Mesothelial cell of epicardium (in vitro differentiated cells): Measurements from ENCODE around the gene SAC3D1. TPM values are rescaled to one million over a fixed set of nuclear protein-coding genes. Genes with fewer than 3 reads are reported as not detected.
A peak's percentile ranks its signal among the peaks of the same experiment; 100 is the strongest.

Source experiments
- DNase-seq, 2 experiments: peaks; one replicate each; pipeline ENCODE4 v3.0.0; 2021; ENCODE audit warnings: low spot score in 2 of 2; ENCODE audit not compliant: unreplicated experiment in 2 of 2
- H3K27ac Mint-ChIP-seq: 2 replicates; pipeline ENCODE4 v1.8.0; 2021; ENCODE audit warnings: mixed read lengths
- H3K27me3 Mint-ChIP-seq: 2 replicates; pipeline ENCODE4 v1.8.0; 2021; ENCODE audit warnings: low read depth, mixed read lengths
- H3K36me3 Mint-ChIP-seq: 2 replicates; pipeline ENCODE4 v1.8.0; 2021; ENCODE audit warnings: mixed read lengths
- H3K4me1 Mint-ChIP-seq: 2 replicates; pipeline ENCODE4 v1.8.0; 2021; ENCODE audit warnings: mixed read lengths
- H3K4me3 Mint-ChIP-seq: 2 replicates; pipeline ENCODE4 v1.8.0; 2021; ENCODE audit warnings: mild to moderate bottlenecking, moderate library complexity, mixed read lengths
- H3K9me3 Mint-ChIP-seq: 2 replicates; pipeline ENCODE4 v1.8.0; 2021; ENCODE audit warnings: mixed read lengths
- total RNA-seq: library from RNA; stranded (reverse); gene quantifications from 3 replicates; pipeline ENCODE4 v1.2.1, GENCODE V29; 2021
- TF ChIP-seq, protein P1 (sequence below): fragments of 200-600 bp; sonication (generic); IDR thresholded peaks from one replicate; pipeline ENCODE4 v1.5.0; 2021; ENCODE audit warnings: antibody characterized with exemption; ENCODE audit not compliant: unreplicated experiment

Gene SAC3D1
- total RNA-seq = 15.3 to 16.3 TPM (median 16.1 TPM) in 3 replicates

DNA sequence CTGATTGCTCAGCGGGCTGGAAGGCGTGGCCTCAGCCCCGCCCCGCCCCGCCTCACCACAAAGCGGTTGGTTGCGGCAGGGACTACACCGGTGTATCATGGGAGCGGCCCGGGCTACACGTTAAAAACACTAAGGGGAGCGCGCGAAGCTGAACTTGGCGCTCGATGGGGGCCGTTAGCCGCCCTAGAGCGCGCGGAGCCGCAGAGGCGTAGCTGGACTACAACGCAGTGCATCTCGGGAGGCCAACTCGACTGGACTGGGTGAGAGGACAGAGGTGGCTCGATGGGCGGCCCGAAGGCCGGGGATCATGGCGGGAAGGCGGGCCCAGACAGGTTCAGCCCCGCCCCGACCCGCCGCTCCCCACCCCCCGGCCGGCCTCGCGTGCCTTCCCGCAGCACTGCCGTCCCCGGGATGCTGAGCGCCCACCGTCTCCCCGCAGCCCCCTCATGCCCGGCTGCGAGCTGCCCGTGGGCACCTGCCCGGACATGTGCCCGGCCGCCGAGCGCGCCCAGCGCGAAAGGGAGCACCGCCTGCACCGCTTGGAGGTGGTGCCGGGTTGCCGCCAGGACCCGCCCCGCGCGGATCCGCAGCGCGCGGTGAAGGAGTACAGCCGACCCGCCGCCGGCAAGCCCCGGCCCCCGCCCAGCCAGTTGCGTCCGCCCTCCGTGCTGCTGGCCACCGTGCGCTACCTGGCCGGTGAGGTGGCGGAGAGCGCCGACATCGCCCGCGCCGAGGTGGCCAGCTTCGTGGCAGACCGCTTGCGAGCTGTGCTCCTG is at the start of gene SAC3D1:
Gene SAC3D1 (plus strand): TSS at position 364 of the 776 bp plus-strand sequence. CDS start 83 bp downstream, at position 447.
- H3K4me1 Mint-ChIP-seq = peaks cover 14% of the 10 kb centered on the region
- no peaks in the 10 kb centered on the region for H3K9me3 Mint-ChIP-seq
- H3K27ac Mint-ChIP-seq = peak within 1 kb of the TSS; percentile 95
- TF ChIP-seq, protein P1, sequence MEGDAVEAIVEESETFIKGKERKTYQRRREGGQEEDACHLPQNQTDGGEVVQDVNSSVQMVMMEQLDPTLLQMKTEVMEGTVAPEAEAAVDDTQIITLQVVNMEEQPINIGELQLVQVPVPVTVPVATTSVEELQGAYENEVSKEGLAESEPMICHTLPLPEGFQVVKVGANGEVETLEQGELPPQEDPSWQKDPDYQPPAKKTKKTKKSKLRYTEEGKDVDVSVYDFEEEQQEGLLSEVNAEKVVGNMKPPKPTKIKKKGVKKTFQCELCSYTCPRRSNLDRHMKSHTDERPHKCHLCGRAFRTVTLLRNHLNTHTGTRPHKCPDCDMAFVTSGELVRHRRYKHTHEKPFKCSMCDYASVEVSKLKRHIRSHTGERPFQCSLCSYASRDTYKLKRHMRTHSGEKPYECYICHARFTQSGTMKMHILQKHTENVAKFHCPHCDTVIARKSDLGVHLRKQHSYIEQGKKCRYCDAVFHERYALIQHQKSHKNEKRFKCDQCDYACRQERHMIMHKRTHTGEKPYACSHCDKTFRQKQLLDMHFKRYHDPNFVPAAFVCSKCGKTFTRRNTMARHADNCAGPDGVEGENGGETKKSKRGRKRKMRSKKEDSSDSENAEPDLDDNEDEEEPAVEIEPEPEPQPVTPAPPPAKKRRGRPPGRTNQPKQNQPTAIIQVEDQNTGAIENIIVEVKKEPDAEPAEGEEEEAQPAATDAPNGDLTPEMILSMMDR = no peak
- peaks cover 3% of the 10 kb centered on the region for H3K36me3 Mint-ChIP-seq
- DNase-seq = peak; percentile 82 to 84
- H3K27me3 Mint-ChIP-seq = no peaks in the 10 kb centered on the region
- peak within 1 kb of the TSS; percentile 88 for H3K4me3 Mint-ChIP-seq

DNA sequence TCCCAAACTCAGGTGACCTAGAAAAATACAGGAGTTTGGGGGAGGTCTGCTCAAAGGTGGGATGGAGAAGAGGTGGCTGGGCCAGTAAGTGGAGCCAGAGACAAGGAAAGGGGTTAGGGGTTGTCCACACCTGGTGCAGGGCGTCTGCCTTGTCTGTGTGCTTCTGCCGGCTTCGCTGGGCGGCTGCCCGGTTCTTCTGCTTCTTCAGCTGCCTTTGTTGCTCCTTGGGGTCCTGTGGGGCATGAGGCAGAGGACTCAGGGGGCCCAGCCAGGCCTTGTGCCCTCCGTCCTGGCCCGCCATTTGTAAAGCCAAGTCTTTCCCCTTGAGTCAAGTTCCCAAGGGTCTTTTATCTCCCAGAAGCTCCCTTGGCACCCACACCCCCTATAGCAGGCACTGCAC is 46.7 kb upstream of the SAC3D1 start:
- no peak overlapping the region for H3K4me3 Mint-ChIP-seq
- H3K4me1 Mint-ChIP-seq = peaks cover 20% of the 10 kb centered on the region
- TF ChIP-seq, protein P1 = no peak
- no peaks in the 10 kb centered on the region for H3K36me3 Mint-ChIP-seq
- DNase-seq = no peak
- no peaks in the 10 kb centered on the region for H3K9me3 Mint-ChIP-seq
- H3K27me3 Mint-ChIP-seq = peaks cover 1% of the 10 kb centered on the region
- no peak overlapping the region for H3K27ac Mint-ChIP-seq

DNA sequence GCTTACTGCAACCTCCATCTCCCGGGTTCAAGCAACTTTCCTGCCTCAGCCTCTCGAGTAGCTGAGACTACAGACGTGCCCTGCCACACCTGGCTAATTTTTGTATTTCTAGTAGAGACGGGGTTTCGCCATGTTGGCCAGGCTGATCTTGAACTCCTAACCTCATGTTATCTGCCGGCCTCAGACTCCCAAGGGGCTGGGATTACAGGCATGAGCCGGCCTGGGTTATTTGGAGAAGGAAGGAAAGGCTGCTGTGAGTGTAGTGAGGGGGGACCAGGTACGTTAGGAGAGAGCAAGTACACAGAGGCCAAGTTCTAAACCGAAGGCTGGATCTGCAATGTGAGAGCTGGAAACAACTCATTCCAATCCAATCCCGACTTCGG is 44.7 kb upstream of the SAC3D1 start:
- Mint-ChIP-seq H3K4me3 (peak overlapping the region; percentile 28), H3K4me1 (peaks cover 7% of the 10 kb centered on the region), H3K9me3 (no peaks in the 10 kb centered on the region), H3K36me3 (no peaks in the 10 kb centered on the region), H3K27ac (peak overlapping the region; percentile 73), H3K27me3 (peaks cover 1% of the 10 kb centered on the region)
- TF ChIP-seq, protein P1 = no peak
- DNase-seq = no peak

DNA sequence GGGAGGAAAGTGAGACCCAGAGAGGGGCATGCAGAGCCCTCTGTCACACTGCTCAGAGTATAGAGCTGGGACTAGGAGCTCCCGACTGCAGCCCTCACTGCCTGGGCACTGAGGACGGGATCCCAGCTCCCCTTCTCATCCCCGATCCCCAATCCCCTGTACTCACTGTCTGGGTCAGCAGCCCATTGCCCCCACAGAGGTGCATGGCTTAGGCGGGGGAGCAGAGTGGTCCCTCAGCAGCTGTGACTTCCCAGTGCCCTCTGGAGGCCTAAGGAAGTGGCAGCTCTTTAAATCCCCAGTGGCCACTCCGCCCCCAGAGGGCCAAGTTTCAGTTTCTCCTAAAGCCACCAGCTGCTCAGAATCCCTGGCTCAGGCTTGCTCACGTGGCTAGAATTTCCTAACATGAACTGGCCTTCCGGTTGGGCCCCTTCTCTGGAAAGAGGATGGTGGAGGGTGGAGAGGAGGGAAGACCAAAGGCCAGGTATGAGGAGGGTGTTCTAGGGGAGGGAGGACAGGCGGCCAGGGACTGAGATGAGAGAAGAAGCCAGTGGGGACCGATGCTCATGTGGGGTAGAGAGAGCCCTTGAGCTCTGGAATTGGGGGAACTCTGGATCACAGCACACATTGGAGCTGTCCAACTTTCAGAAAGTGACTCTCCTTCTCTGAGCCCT is 44.2 kb upstream of the SAC3D1 start, which contains the start of gene BATF2:
Gene BATF2 (minus strand): TSS at position 262 of the 671 bp plus-strand sequence. CDS start 57 bp downstream, at position 205.
- Mint-ChIP-seq H3K27ac (peak within 1 kb of the TSS; percentile 76), H3K36me3 (no peaks in the 10 kb centered on the region), H3K4me1 (peaks cover 7% of the 10 kb centered on the region), H3K27me3 (peaks cover 1% of the 10 kb centered on the region), H3K4me3 (peak within 1 kb of the TSS; percentile 28), H3K9me3 (no peaks in the 10 kb centered on the region)
- TF ChIP-seq, protein P1 = no peak
- no peak for DNase-seq

DNA sequence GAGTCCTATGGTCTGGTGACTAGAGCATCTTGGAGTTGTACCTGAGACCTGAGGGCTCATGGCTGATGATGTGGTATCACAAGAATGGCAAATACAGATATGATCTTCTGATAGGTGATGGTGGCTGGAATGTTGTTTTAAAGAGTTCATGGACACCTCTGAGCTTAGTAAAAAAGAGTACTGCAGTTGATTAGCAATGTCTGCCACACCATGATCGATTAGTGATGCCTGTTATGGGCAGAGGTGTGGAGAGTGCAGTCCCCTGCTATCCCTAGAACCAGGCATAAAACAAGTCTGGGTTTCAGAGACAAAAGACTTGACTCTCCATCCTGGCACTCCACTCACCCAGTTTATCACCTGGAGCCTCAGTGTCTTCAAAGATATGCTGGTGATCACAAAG is 42.9 kb upstream of the SAC3D1 start:
- Mint-ChIP-seq H3K27me3 (peaks cover 1% of the 10 kb centered on the region), H3K36me3 (no peaks in the 10 kb centered on the region), H3K4me3 (no peak overlapping the region), H3K27ac (peak overlapping the region; percentile 0), H3K9me3 (no peaks in the 10 kb centered on the region), H3K4me1 (peaks cover 7% of the 10 kb centered on the region)
- TF ChIP-seq, protein P1 = no peak
- no peak for DNase-seq
